ENCODE measurements around the gene SAMD4A.
"Not testable (repeated sequence)": the region's sequence is repeated elsewhere in the genome, so short reads cannot be mapped to it uniquely, and the experiment has no call there.

SAMD4A gene

DNA sequence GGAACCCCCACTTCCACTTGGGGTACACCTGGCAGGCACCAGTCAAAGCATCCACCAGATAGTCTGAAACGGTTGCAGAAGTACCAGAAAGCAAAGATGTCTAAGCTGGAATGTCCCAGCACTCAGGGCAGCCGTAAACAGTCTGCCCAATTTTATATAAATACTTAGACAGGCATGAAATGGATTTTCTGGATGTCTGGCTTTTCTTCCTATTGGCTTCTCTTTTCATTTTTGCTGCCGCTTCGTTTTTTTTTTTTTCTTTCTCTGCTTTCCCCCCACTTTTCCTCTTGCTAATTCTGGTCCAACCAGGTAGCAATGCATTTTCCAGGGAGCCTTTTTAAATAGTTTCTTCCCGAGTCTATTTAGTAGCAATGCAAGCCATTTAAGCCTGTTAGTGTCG, 168.0 kb downstream of the SAMD4A start:
- DNase-seq (ENCODE audit: low read depth), result no peak

DNA sequence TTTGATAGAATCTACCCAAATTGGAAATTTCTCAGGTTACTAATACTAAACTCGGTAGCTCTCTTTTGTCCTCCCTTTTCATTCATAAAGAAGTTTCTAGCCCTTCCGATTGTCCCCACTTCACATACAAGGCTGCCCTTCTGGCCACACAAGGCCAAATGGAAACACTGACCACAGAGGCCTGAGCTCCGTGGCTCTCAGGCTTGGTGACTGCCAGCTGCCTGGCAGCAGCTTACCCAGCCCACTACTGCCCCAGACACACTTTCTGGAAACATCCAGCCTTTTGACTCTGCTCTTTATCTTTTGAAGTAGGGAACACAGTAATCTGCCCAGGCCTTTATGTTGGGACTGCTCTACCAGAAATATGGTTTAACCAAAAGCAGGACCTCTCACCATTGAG, 168.5 kb downstream of the SAMD4A start:
- DNase-seq (ENCODE audit: low read depth), result no peak

- DNase-seq (ENCODE audit: low read depth), result no peak
Observed at GRCh38 chr14:54737132-54737711, 170.3 kb downstream of the SAMD4A start.

GRCh38 chr14:54738009-54738408, 171.1 kb downstream of the SAMD4A start:
- DNase-seq (ENCODE audit: low read depth), result peak; percentile 58

DNA sequence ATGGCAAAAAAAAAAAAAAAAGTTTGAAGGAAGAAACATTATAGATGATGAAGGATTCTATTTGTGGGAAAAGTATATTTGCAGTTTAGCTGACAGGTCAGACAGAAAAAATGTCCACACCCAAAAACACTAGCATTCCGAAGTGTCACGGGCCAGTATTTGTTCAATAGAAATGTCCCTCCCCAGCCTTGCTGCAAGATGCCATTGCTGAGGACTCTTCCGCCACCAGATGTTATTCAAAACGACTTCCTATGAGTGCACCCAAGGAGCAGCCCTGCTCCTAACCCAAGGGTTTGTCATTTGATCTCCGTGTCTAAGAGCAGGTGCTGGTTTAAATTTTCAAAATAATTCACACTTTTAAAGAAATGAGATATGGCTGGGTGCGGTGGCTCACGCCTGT, 172.6 kb downstream of the SAMD4A start:
- DNase-seq (ENCODE audit: low read depth), result no peak

DNA sequence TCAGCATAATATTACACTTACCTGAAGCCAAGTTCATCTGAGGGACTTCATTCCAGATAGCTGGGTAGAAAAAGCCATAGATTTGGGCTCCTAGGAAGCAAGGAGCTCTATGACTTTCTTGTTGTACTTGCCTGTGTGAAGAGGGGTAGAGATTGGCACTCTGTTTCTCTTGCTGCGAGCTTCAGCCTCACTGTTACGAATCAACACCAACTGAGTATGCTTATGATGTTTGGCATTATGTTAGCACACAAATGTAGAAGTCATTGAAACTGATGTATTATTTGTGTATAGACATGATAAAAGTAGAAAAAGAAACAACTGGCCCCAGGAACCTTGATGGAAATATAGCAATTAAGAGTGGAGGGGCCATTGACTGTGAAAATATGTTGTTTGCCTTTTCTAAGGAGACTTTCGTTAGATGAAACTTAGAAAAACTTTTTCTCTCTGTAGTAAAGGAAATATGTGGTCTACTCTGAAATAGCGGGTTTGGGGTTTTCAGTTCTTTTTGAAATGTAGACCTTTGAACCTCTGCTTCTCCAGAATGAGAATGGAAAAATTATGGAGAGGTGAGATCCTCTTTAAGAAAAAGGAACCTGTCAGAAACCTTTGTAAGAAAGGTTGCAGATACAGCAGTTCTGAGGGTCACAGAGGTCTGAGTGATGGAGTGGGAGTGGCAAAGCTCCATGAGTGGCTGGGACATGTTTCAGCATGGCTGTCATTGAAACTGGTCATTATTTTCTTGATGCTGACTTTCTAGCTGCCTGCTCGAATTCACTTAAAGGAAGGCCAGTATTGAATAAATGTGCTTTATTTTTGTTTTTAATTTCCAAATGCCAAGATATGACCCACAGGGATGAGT, 175.8 kb downstream of the SAMD4A start:
- no peak for DNase-seq (ENCODE audit: low read depth)

- DNase-seq (ENCODE audit: low read depth), result no peak
Observed at GRCh38 chr14:54743382-54743781, 176.5 kb downstream of the SAMD4A start.

GRCh38 chr14:54746019-54746418, 179.1 kb downstream of the SAMD4A start:
- no peak for DNase-seq (ENCODE audit: low read depth)

DNA sequence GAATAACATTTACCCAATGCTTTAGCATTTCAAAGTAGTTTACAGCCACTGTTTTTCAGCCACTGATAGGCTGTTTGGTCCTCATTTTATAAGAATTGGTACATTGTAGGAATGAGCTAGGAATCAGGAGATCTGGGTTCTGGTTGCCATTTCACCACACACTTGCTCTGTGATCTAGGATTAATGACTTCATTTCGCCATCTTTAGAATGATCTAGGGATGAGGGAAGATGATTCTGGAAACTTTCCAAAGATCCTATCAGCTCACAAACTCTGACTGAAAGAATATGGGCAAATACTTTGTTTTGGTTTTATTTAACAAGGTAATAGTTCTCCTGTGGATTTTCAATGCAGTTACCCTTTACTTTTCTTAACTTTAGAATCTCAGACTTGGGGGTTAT, 180.7 kb downstream of the SAMD4A start:
- no peak for DNase-seq (ENCODE audit: low read depth)

- no peak for DNase-seq (ENCODE audit: low read depth)
Observed at GRCh38 chr14:54749180-54749579, 182.3 kb downstream of the SAMD4A start.

- no peak for DNase-seq (ENCODE audit: low read depth)
Observed at GRCh38 chr14:54749727-54750126, 182.8 kb downstream of the SAMD4A start.

- DNase-seq (ENCODE audit: low read depth), result not testable (repeated sequence)
Observed at GRCh38 chr14:54752611-54753010, 185.7 kb downstream of the SAMD4A start.

DNA sequence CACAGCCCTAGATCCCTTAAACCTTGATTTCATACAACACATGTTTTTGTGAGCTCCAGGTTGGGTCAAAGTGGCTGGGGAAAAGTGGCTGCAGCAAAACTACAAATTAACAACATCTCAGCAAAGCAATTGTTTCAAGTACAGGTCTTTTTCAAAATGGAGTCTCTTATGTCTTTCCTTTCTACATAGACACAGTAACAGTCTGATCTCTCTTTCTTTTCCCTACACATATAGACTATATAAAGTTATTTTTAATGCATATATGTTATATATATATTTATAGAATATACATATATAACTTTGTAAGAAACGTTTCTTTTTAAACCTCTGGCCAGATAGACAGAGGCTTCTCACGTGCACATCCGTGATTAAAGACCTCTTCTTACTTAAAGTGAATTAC, 186.5 kb downstream of the SAMD4A start:
- not testable (repeated sequence) for DNase-seq (ENCODE audit: low read depth)

GRCh38 chr14:54754116-54754622, 187.2 kb downstream of the SAMD4A start:
- DNase-seq (ENCODE audit: low read depth), result no peak

DNA sequence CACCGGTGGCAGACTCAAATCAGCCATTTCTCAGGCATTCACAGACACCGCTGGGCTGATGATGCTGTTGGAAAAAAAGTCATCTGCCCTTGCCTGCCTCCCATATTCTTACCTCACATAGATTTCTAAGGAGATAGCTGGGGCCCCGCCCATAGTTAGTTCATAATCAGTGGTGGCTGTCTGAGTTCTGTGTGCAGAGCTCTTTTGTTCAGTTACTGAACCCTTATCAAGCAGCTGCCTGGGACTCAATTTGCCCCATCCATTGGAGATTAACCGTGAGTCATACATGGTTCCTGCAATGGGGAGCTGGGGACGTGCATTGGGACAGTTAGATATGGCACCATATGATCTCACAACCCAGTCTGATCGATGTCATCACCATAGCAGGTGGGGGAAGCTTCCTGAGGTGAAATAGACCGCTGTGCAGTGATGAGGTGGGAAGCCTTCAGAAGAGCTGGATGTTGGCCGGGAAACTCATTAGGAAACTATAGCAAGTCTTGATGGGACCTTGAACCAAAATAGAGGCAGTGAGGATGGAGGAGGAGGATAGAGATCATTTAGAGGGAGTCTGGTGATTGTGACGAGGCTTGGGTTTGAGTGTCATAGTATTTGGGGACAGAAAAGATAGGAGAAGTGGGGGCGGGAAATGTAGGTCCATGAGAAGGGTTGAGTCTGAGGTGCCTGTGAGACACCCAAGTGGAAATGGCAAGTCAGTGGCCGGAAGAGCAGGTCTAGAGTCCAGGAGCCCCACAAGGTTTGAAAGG, 187.9 kb downstream of the SAMD4A start:
- no peak for DNase-seq (ENCODE audit: low read depth)

GRCh38 chr14:54756656-54757392, 189.9 kb downstream of the SAMD4A start:
- no peak for DNase-seq (ENCODE audit: low read depth)

- DNase-seq (ENCODE audit: low read depth), result no peak
Observed at GRCh38 chr14:54758041-54758440, 191.1 kb downstream of the SAMD4A start.

DNA sequence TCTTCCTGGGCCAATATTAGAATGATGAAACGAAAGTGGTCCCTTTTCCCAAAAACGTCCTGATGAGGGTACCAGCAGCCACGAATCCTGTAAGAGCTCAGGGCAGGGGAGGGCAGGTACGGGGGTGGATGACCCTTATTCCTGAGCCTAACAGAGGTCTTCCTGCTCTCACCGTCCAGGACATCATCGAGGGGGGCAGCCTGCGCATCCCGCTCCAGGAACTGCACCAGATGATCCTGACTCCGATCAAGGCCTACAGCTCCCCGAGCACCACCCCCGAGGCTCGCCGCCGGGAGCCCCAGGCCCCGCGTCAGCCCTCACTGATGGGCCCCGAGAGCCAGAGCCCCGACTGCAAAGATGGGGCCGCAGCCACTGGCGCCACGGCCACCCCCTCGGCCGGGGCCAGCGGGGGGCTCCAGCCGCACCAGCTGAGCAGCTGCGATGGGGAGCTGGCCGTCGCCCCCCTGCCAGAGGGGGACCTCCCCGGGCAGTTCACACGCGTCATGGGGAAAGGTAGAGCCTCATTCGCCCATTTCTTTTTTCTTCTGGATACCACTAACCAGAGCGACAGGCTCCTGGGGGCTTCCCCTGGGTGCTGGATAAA, 193.2 kb downstream of the SAMD4A start:
- DNase-seq (ENCODE audit: low read depth), result no peak

GRCh38 chr14:54760866-54761575, 194.1 kb downstream of the SAMD4A start:
- no peak for DNase-seq (ENCODE audit: low read depth)

DNA sequence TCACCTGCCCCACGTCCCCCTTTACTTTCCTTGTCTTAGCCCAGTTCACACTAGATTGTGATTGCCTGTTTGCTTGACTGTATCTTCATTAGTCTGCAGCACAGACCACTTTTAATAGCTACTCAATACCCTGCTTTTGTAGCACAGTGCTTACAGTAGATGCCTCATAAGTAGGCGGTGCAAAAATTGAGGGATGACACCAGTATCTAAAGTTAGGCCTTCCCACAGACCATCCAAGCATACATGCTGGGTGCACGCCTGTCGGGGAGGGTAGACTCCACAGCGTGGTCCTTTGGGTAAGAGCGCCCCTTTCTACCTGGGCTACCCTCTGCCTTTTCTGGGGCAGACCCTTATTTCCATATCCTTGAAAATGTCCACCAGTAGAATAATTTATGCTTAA, 194.9 kb downstream of the SAMD4A start:
- DNase-seq (ENCODE audit: low read depth), result no peak

DNA sequence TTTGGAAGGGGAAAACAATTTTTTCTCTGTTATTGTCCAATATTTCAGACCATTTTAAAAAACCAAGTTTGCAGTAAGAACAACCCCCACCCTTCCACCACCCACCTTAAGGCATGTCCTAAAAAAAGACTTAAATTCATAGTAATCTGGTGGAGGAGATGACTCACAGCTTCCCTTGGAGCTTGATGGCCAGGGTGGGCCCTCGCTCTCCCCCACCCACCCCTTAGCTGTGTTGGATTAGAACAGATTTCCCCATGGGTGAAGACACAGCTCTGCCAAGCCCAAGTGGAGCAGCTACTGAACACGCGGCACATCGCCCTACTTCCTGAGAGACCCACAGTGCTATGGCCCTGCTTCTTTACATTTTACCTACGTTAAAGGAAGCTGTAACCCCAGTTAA, 195.4 kb downstream of the SAMD4A start:
- DNase-seq (ENCODE audit: low read depth), result peak; percentile 16
